Measurements from ENCODE around the gene RHBDD2. TPM values are rescaled to one million over a fixed set of nuclear protein-coding genes. Genes with fewer than 3 reads are reported as not detected.

RHBDD2 gene
- total RNA-seq, 3 donors from 2014 or later: 36.6 to 47.7 (median 39.0) TPM

- Histone ChIP-seq H3K4me3 (peak overlapping the region; percentile 98 to 99 (median 98)), H3K27ac (peak overlapping the region; percentile 91), H3K27me3 (no peaks in the 10 kb centered on the region), H3K4me1 (no peaks in the 10 kb centered on the region), H3K9me3 (no peaks in the 10 kb centered on the region), H3K36me3 (no peaks in the 10 kb centered on the region)
- intact Hi-C loops (cut with DNase I; ENCODE audit: low total_unique reads): no loop called here
- DNase-seq (ENCODE audit: low spot score in 2 of 2): no peak
- no peak for TF ChIP-seq CTCF (IDR thresholded peaks at IDR 0.05)
- TF ChIP-seq POLR2A (IDR thresholded peaks at IDR 0.05): no peak
- TF ChIP-seq POLR2AphosphoS5 (IDR thresholded peaks at IDR 0.05): no peak
Measured at GRCh38 chr7:75915416-75916156, 36.8 kb downstream of the RHBDD2 start.

- Histone ChIP-seq H3K27ac (peak overlapping the region in 1 of 2 donors; percentile 91), H3K4me1 (no peaks in the 10 kb centered on the region), H3K27me3 (no peaks in the 10 kb centered on the region), H3K36me3 (no peaks in the 10 kb centered on the region), H3K4me3 (peak overlapping the region; percentile 98 to 99 (median 98)), H3K9me3 (no peaks in the 10 kb centered on the region)
- TF ChIP-seq POLR2A (IDR thresholded peaks at IDR 0.05) (no peak), CTCF (IDR thresholded peaks at IDR 0.05) (no peak), POLR2AphosphoS5 (IDR thresholded peaks at IDR 0.05) (no peak)
- intact Hi-C loops (cut with DNase I; ENCODE audit: low total_unique reads): no loop called here
- DNase-seq (ENCODE audit: low spot score in 2 of 2): no peak
Measured at GRCh38 chr7:75916259-75916658, 37.4 kb downstream of the RHBDD2 start.

GRCh38 chr7:75916685-75917634, 38.1 kb downstream of the RHBDD2 start:
- H3K9me3 ChIP-seq: no peaks in the 10 kb centered on the region
- H3K27me3 ChIP-seq: no peaks in the 10 kb centered on the region
- no peak for DNase-seq (ENCODE audit: low spot score in 2 of 2)
- TF ChIP-seq CTCF (IDR thresholded peaks at IDR 0.05) (no peak), POLR2AphosphoS5 (IDR thresholded peaks at IDR 0.05) (no peak), POLR2A (IDR thresholded peaks at IDR 0.05) (no peak)
- no peaks in the 10 kb centered on the region for H3K4me1 ChIP-seq
- no peak overlapping the region for H3K27ac ChIP-seq
- intact Hi-C loops (cut with DNase I; ENCODE audit: low total_unique reads): no loop called here
- no peaks in the 10 kb centered on the region for H3K36me3 ChIP-seq
- peak overlapping the region in 1 of 3 donors; percentile 98 for H3K4me3 ChIP-seq

- DNase-seq (ENCODE audit: low spot score in 2 of 2): no peak
- TF ChIP-seq POLR2AphosphoS5 (IDR thresholded peaks at IDR 0.05) (no peak), POLR2A (IDR thresholded peaks at IDR 0.05) (no peak), CTCF (IDR thresholded peaks at IDR 0.05) (no peak)
- Histone ChIP-seq H3K27ac (no peak overlapping the region), H3K27me3 (no peaks in the 10 kb centered on the region), H3K36me3 (no peaks in the 10 kb centered on the region), H3K4me1 (no peaks in the 10 kb centered on the region), H3K4me3 (no peak overlapping the region), H3K9me3 (no peaks in the 10 kb centered on the region)
- intact Hi-C loops (cut with DNase I; ENCODE audit: low total_unique reads): no loop called here
Measured at GRCh38 chr7:75920431-75921161, 41.8 kb downstream of the RHBDD2 start.

All from breast epithelium (tissue), 4 donors.